GM19467 (cell line): ENCODE measurements around the gene CFAP157.

Source experiments
- ATAC-seq: cut with Tn5 transposase; IDR thresholded peaks from one replicate; pipeline ENCODE4 v1.9.1; 2021; ENCODE audit warnings: mild to moderate bottlenecking, moderate library complexity; ENCODE audit not compliant: unreplicated experiment

Gene CFAP157

DNA sequence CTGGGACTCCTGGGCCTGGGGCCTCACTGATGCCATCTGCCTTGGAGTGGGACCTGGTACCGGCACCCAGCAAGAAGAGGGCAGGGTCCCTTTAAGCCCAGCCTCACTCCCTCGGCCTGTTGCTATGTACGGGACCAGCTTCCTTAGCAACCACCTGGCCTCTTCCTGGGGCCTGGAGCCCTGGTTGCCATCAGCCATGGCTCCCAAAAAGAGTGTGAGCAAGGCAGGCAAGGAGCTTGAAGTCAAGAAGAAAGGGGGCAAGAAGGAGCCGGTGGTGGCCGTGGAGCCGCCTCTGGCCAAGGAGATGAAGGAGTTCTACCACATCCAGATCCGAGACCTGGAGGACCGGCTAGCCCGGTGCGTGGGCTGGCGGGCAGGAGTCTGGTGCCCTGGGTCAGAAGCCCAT lies at the start of gene CFAP157:
Gene CFAP157, plus strand, starts transcription at position 153 of the 406 bp plus-strand sequence. Its CDS starts 44 bp downstream, at position 197.
- ATAC-seq: no peak

DNA sequence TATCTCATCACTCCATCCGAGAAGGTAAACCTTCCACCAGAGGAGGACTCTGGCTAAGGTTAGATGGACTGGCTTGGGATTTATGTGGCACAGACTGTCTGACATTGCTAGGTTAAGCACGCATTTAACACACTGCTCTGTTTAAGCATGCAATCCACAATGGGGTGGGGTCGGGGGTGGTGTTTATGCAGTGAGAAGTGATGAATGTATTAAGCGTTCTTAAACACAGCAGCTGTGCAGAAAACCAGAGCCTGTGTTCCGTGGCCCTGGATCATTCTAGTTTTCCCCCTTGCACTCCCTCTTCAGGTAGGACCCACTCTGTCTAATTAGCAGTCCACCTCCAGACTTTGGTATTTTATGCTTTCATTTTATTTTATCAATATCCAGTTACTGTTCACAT lies 48.4 kb upstream of the CFAP157 start:
- ATAC-seq: no peak

DNA sequence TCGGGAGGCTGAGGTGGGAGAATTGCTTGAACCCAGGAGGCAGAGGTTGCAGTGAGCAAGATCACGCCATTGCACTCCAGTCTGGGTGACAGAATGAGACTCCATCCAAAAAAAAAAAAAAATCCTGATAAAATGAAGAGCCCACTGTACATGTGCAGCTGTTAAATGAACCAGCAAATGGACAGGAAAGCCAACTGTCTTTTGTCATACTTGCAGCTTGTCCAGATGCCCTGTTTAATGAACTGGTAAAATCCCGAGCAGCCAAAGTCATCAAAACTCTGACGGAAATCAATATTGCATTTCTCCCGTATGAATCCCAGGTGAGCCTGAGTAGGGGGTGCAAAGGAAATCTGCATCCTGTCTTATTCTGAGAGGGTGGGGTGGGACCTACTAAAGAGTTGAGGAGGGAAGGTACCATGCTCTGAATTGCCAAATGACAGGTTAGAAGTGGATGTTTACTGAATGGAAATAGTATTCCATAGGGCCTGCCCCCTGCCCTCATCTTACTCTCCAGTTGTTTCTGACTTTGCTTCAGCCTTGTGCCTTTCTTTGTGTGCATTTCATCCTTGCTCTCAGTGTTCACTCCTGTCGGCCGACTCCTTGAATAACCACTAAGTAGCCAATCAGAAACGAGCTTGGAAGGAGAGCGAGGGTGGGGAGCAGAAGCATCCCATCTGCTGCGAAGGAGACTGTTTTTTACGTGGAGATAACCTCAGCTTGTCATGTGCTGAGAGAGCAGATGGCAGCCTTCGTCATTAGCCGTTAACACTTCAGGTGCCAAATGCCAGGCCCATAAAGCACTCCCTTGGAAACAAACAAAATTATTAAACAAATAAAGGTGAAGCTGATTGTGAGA lies 45.7 kb upstream of the CFAP157 start:
- no peak for ATAC-seq

DNA sequence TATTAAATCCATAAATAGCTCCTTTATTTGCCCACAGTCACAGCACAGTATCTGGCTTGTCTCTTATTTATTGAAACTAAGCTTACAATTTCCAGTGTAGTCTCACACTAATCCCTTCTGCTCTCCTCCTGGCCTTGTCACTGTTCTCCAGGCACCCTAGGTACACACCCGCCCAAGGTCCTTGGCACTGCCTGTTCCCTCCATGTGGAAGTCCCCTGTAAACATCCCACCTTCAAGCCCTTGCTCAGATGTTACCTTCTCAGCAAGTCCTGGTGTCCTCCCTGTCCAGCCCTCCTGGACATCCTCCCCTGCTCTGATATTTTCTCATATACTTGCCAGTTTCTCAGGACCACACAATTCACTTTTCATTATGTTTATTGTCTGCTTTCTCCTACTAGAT lies 44.2 kb upstream of the CFAP157 start:
- no peak for ATAC-seq

DNA sequence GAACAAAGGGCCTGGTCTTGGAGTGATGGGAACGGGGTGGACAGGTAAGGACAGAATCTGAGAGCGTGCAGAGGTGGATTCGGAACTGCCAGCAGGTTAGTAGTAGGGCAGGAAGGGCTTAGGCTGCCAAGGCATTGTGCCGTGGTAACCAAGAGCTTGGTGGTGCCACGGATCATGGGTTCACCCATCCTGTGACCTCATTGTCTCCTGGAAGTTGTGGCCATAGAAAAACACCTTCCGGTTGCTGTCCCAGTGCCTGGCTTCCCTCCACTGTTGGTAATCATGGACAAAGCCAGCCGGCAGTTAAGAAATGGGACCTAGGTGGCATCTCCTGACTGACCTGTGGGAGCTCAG lies 42.5 kb upstream of the CFAP157 start:
- no peak for ATAC-seq

DNA sequence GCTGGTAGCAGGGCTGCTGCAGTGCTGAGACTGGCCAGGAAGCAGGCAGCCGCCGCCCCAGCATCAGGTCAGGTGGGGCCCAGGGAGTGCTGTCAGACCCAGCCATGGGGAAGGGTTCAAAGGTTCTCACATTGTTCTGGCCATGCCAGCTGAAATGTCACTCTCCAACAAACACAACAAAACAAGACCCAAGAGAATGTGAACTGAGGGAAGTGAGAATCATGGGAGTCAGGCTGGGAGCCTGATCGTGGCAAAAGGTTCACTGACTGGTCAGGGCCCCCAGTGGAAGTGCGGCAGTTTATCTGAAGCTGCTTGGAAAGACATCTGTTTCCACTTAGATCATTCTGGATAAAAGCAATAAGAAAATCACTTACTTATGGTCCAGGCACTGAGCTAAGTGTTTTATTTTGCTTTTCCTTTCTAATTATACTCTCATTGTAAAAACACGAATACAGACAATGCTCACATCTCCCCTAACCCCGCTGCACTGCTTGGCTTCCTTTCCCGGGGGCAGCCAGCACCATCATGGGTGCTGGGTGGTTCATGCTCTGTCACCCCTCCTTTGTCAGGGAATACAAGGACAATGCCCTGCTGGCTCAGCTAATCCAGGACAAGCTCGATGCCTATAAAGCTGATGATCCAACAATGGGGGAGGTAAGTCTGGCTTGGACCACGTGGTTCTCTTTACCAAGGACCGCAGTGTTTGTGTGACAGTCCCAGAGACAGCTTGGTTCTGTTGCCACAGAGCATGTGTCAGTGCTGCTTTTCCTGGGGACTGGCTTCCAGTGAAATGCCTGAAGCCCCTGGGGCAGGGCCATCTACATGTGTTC lies 41.9 kb upstream of the CFAP157 start:
- no peak for ATAC-seq

DNA sequence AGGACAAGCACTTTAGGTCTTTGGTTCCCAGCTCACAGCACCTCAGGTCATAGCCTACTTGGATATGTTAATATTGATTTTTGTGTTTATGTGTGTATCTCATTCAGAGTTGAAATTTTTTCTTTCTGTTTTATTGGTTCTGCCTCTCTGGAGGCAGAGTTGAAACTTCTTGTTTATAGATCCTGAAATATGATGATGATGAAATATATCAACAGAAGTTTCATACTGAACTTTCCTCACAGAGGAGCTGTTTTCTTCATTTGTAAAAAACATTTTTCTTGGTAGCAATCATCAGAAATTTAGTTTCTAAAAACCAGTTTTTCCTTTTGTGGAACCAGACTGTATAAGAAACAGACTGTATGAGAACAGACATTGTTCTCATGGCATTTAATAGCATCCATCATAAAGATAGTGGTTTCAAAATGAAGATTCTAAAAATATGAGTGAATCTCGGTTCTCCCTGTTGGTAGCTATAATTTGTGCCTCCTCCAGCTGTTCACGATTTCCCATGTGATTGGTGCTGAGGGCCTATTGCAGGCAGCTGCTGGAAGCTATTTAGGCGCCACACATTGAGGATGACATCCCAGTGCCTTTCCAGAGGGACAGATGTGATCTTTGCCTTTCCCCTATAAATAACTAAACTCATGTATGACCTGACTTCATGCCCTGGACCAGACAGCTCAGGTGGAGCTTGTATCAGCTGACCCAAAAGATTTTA lies 39.5 kb upstream of the CFAP157 start:
- no peak for ATAC-seq

DNA sequence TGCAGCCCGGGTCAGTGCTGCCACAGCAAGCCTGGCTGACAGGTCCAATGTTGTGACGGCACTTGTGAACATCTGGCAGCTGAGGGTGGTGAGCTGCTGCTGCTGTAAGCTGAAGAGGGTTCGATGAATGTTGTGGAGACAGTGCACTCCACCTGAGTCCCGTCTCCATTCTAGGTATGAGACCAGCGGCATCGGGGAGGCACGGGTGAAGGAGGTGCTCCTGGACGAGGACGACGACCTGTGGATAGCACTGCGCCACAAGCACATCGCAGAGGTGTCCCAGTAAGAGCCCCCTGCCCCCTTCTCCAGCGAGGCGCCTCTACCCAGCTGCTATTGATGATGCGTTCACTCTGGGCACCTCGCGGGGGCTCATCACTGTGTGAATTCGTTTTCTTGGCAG lies 38.9 kb upstream of the CFAP157 start:
- no peak for ATAC-seq

DNA sequence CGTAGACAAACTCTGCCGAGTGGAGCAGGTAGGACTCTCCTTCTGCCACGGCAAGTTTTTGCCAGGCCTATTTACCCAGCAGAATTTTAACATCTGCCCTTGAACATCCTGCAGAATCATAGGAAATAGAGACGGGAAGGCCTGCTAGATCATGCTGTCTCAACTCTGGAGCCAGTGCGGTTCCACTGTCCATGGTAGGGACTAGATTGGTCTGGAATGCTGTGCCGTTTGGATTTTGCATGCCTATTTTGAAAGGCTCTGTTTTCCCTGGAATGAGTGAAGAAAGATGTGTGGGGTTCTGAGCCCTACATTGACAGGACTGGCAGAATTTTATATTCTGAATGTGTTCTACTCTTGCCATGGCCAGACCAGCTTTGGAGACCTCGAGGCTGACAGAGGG lies 33.6 kb upstream of the CFAP157 start:
- ATAC-seq: no peak

DNA sequence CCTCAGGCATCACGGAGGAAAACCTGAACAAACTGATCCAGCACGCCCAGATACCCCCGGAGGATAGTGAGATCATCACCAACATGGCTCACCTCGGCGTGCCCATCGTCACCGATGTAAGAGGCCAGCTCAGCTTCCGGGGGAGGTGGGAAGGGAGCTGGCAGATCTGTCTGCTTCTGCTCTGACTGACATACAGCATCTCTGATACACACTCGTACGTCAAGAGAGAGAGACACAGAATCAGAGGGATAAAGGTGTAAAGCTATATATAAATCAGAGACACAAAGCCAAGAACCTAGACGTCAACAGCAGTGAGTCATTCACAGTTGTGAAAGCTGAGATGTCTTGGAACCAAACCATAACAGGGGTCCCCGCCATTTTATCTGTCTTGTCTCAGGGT lies 30.1 kb upstream of the CFAP157 start:
- no peak for ATAC-seq

DNA sequence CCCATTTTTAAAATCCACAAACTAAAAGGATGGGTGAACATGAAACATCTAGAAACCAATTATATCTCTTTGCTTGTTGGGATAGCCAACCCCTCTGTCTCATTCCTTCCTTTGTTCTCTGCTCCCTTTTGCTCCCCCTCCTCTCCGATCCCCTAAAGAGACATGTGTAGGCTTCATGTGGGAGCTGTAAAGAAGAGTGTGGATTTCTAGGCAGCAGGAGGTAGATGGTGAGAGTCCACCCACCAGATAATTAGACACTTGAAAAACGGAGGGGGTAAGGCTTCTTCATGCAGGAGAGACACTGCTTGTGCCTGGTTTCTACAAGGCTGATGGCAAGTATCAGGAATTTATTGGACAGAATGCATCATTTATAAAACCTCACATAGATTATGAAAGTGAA lies 27.3 kb upstream of the CFAP157 start:
- no peak for ATAC-seq

DNA sequence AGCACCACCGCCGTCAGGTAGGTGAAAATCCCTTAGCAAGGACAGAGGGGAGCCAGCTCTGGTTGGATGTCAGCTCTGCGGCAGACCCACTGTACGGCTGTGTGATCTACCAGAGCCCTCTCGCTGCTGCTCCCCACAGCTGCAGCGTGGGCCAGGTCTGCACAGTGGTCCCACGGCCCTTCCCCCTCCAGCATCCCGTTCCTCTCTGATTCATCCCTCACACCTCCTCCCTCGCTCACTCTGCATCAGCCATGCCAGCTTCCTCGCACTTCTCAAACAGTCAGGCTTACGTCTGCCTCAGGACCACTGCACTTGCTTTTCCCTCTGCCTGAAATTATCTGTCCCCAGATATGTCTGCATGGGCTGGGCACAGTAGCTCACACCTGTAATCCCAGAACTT lies 26.6 kb upstream of the CFAP157 start:
- ATAC-seq: no peak

DNA sequence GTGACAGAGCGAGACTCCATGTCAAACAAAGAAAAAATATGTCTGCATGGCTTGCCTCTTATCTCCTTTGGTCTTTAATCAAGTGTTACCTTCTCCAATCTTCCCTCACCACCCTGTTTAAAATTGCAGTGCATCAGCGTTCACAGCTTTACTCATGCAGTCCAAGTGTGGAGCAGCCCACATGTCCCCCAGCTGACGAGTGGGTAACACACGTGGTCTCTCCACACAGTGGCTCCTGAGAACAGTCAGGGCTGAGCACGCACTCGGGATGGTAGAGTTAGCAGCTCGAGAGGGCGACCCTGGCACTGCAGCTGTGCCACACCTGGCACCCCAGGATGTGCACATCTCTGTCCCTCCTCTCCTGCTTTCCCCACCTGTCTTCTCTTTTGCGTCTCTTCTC lies 25.9 kb upstream of the CFAP157 start:
- ATAC-seq: no peak

DNA sequence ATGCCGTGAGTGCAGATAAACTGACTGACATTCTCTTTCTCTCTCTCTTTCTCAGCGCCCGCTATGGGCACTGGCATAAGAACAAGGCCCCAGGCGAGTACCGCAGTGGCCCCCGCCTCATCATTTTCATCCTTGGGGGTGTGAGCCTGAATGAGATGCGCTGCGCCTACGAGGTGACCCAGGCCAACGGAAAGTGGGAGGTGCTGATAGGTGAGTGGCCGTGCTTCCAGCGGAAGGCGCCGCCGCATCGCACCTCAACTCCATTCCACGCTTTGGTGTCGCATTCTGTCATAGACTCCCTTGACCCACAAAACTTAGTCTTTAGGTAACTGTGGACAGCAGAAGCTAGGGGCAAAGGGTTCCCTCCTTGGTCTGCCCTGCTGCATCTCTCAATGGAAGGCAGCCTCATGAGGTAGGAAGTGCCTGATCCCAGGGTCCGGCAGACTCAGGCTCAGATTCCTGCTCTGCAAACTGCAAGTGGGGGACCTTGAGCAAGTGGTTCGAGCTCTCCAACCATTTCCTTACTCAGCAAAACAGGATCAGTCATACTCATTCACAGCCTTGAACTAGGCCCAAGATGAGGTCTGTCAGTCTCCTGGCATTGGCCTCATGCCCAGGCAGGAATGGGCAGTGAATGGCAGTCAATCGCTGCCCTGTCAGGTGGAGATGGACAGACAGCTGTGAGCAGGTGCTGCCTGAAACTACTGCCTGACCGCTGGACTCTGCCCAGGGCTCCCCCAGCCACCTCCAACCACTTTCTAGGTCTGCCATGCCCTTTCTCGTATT lies 24.2 kb upstream of the CFAP157 start:
- ATAC-seq: no peak

DNA sequence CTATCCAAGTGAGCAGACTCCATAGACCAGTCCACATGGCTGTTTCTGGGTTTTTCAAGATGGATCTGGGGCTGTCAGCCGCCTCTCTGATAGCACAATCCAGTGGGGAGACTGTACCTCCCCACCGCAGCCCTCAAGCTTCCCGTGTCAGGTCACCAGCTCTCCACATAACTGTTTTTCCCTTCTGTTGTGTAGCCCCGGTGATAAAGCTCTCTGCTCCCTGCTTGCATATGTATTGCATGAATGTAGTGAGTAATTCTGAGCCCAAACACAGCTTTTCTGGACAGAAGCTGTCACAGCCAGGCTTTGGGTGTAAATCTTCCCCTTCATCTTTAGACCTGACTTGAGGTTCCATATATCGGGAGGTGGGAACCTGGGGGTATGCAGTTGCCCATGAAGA lies 23.1 kb upstream of the CFAP157 start:
- no peak for ATAC-seq

DNA sequence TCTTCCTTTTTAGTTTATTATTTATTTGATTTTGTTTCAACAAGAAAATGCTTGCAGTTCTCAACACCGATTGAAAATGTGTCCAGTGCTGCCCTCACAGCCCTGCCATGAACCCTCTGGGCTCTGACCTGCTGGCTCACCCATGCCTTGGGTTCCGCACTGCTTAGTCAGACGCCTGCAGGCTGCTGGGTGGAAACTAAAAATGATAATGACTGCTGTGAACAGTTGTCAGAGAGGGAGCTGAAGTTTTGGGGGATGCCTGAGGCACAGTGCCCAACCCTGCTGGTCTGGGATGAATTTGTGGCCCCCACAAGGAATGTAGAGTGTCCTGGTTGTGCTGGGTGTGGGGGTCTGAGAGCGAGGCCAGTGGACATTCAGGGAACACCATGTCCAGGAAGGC lies 22.2 kb upstream of the CFAP157 start:
- ATAC-seq: no peak

DNA sequence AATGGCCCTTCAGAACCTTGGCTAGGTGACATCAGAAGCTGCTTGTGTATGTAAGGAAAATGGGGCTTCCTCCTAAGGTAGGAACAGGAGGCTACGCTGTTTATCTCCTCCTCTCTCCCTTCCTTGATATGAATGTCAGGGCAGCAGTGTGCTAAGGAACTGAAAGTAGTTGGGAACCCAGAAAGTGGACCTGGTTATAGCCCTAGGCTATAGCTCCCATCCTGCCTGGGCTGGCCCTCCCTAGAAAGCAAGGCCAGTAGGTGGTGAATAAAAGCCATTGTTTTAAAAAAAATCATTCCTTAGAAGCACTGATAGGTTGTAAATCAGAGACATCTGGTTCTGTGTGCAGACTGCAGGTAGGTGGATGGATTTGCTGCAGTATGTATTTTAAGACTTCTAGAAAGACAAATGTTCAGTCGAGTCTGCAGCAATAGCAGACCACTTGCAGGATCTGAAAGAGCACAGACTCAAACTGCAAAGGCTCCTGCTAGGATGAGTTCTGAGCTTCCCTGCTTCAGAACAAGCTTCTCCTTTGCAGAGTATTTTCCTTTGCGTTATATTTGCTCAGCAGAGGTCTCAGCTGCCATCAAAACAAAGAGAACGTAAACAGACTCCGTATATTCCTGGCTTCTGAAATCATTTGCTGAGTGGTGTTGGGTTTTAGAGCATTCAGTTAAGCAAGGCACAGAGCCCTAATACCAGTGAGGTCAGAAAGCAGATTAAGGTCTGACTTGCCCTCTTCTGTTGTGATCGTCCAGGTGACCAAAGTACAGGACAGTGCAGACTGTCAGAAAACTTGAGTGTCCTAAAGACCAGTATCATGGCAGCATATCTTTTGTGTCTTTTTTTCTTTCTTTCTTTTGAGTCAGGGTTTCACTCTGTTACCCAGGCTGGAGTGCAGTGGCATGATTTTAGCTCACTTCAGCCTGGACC lies 20.1 kb upstream of the CFAP157 start:
- no peak for ATAC-seq

DNA sequence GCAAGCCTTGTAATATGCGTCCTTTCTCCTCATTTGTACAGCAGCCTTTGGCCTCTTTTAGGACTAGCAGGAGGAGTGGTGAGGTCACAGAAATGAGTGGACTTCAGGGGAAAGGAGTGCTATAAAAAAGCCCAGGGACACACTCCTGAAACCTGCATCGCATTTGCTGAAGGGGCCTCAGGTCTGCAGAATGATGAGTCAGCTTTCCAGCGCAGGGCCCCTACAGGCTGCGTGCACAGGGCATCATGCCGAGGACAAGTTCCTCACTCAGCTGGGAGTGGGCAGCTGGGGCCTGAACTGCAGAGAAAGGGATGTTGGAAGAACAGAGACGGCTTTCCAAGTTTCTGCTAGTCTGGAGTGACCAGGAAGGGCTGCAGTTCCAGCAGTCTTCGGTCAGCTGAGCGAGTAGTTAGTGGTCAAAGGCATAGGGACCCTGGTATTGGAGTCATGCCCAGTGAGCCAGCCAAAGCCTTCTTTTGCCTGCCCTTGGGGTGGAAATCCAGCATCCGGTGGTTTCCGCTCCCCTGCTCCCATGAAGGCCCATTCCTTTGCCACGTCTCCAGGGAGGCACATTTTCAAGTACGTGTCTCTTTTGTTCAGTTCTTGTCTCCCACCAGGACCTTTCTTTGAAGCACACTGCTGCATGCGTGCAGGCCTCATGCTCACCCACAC lies 17.3 kb upstream of the CFAP157 start:
- ATAC-seq: no peak

DNA sequence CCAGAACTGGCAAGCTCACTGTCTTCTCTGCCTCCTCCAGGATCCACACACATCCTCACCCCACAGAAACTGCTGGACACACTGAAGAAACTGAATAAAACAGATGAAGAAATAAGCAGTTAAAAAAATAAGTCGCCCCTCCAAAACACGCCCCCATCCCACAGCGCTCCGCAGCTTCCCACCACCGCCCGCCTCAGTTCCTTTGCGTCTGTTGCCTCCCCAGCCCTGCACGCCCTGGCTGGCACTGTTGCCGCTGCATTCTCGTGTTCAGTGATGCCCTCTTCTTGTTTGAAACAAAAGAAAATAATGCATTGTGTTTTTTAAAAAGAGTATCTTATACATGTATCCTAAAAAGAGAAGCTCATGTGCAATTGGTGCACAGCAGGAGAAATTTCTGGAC lies 16.1 kb upstream of the CFAP157 start:
- no peak for ATAC-seq
